Fibroblast of the conjunctiva (primary cell): ENCODE results near the gene MACROD2.

Source experiments
- DNase-seq: peaks from one replicate; pipeline ENCODE4 v3.0.0-alpha.2; 2010; ENCODE audit warnings: low read depth

The MACROD2 gene

DNA sequence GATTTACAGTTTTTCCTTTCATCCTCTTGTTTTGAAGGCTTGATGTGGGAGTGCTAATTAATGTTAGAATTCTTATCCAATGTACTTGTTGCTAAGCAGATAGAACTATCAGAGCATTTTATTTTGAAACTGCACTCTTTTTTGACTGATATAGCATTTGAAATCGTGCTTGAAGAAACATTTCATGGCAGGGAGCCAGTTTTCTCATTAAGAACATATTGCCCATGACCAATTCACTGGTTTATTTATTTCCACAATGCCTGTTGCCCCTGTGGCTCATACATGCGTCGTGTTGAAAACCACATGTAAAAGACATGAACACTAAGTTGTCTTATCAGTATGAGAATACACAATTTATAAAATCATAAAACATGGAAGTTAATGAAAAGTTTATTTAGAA is 821.8 kb downstream of the MACROD2 start:
- DNase-seq: peak; percentile 33

DNA sequence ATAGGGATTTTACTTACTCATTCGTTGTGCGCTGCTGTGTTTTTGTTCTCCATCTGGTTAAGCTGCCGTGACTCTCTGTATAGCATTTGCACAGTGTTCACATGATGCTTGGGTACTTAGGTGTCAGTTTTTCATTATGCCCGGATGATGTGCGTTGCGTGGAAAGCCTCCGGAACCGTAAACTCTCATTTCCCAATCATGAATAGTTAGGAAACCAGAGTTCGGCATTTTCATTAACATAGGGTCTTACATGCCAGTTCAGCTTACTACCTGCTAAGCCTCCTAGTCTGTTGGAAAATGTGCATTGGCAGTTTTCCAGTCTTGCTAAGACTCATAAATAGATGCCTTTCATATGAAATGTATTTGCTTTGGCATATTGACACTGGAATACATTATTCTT is 825.5 kb downstream of the MACROD2 start:
- DNase-seq: peak; percentile 51

DNA sequence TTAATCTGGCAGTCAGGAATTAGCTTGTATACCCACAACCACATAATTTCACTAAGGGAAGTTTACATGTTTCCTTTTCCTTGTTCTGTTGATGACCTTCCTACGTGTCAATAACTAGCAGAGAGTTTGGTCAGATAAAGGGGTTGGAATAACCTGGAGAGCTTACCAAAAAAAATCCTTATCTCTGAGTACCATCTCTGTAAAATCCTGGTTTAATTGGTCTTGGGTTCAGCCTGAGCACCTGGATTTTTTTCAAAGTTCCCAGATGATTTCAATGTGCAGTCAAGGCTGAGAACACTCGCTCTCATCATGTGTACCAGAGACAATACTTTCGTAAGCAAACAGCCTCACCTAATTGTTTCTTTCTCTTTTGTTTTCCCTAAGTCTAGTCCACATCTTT is 825.9 kb downstream of the MACROD2 start:
- no peak for DNase-seq

DNA sequence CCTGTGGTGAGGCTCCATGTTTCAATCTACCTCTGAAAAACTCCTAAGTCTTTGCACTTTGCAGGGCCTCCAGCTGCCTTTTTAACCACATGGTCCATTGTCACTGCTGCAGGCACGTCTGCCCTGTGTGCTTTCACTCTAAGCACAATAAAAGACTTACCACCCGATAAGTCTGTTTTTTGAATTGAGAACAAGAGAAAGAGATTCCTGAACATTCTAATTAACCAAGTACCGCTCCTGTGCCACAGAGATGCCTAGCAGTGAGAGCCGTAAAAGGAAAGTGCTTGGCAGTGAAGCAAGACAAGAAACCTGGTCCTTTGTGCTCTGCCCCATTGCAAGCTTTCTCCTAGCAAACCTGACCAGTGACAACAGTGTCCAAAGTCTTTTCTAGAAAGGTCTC is 829.7 kb downstream of the MACROD2 start:
- no peak for DNase-seq

DNA sequence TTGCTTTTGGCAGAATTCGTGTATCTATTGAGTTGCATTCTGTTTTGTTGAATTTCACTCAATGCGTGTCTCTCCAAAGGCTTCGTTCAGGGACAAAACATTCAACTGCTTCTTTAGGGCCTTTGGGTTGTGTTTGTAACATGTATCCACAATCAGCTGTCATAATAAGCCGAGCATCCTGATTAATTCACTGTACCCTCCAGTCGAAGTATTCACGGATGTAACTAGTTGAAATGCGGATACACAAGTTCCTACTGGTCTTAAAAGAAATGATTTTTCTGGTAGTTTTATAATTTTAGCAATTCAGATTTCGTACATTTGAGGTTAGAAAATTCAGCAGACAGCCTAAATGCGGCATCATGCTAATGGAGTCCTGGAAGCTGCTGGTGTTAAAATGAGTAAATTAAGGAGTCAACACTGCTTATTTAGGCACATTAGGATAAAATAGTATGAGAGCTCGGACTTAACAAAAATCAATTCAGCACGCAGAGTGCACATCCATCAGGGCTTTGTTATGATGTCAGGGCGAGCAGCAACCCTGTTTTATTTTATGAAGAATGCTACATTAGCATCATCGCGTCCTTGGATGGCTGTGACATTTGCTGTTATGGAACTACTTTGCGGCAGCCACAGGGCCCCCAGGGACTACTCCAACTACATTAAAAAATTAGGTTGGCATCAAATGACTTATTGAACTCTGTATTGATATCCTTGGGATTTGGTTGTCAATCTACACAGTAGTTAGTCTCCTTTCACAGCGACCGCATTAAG is 831.4 kb downstream of the MACROD2 start:
- no peak for DNase-seq

DNA sequence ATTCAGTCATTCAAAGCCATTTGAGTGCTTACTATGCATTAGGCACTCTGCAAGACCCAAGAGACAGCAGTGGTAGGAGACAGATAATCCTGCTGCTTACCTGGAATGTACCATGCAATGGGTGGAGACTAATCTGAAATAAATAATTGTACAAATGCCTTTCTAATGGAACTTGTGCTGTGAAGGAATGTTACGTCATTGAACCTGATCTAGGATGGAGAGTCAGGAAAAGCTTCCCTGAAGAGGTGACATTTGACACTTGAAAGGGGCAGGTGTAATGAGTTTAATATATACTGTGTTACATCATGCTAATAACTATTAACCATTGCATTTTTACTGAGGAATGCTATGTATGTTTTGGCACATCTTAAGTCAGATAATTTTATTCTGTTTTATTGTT is 833.1 kb downstream of the MACROD2 start:
- DNase-seq: no peak

DNA sequence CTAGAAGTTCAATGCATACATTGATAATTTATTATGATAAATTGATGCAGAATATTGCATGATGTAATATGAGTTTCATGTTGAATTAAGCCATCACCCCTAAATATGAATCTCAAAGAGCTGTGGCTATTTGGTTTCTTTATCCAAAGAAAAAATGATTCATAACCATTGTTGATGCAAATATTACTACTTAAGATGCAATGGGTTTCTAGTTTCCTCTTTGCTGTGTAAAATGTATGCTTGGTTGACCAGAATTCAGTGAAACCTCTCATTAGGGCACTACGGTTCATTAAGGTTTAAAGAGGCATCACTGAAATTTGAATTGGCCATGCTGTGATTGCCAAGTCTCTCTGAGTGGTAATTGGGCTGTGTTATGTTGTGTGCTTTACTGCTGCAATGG is 834.6 kb downstream of the MACROD2 start:
- DNase-seq: no peak

DNA sequence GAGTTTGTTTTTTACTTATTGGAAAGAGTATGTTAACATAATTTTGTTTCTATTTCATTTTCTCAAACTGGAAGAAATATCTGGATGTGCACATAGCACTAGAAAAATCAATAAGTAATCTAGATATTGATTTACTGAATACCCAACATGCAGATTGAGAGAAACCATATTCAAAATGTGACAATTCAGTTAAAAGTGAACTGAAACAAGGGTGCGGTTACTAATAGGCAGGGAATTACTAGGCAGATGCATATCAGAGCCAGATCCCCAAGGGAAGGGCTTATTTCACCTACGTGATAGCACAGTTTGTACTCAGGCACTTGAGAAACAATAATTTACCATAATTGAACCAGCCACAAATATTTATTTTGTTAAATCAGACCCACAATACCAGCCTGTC is 835.1 kb downstream of the MACROD2 start:
- no peak for DNase-seq

DNA sequence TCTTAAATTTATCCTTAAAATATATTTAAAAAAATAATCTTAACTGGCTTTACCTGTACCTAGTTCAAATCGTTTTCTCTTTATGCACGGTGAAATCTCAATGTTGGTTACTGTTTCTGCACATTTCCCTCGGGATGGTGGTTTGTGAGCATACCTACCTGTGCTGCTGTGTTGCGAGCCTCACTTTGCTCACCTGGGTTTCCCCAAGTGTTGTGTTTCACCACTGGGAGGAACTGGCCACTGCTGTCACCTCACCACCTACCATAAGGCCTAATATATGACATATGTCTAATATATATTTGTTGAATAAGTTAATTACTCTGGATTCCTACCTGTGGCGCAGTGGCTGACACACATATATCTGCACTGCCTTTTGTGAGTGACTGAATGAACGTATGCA is 835.6 kb downstream of the MACROD2 start:
- no peak for DNase-seq

DNA sequence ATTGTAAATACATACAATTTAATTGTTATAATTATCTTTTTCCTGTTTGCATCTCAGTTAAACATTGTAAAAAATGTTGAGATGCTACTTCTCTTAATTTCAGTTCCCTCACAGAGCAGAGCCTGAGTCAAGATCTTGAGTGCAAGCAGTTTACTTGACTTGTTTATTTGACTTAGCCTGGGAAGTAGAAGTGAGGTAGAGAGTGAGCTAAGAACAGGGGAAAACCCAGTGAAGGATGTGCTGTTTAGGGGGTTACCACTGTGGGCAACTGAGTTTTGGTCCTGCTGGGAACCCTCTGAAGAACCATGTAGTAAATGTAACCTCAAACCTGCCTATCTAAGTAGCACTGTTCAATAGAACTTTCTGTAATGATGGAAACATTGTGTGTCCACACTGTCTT is 837.3 kb downstream of the MACROD2 start:
- no peak for DNase-seq

DNA sequence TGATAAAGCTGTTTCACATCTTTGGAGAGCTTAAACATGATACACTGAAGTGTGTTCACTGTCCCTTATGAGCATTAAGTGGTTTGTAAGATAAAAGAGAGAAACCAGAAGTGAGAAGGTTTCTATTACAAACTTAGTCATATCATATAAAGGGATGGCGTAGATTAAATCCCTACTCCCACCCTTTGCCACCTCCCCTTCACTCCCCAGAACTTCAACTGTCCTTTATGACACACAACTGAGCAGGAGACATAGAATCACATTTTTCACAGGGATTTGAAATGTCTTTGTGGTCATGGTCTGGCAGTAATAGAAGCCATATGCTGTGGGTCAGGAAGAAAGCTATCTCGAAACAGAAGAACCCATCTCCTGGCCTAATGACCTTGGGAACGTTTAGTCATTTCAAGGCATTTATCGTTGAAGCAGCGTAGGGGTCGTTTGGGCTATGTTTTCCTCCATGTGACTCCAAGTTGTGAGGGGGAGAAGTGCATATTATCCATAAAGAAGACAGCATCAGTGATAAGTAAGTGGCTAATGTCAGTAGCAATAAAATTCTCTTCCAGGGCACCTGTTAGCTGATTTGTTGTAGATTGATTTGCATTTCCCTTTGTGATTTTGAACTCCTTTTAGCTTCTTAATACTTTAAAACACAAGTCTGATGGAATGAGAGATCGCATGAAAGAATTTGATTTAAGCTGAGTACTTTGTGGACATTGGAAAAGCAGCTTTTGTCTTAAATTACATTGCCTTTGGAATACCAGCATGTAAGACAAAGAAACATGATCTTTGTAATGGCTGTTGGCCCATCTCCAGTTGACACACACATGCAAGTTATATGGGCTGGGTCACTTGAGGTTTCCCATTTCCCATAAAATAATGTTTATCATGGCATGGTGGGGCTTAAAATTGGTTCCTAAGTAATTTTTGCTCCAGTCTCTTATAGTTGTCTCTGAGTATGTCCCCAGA is 843.6 kb downstream of the MACROD2 start:
- DNase-seq: peak; percentile 38

DNA sequence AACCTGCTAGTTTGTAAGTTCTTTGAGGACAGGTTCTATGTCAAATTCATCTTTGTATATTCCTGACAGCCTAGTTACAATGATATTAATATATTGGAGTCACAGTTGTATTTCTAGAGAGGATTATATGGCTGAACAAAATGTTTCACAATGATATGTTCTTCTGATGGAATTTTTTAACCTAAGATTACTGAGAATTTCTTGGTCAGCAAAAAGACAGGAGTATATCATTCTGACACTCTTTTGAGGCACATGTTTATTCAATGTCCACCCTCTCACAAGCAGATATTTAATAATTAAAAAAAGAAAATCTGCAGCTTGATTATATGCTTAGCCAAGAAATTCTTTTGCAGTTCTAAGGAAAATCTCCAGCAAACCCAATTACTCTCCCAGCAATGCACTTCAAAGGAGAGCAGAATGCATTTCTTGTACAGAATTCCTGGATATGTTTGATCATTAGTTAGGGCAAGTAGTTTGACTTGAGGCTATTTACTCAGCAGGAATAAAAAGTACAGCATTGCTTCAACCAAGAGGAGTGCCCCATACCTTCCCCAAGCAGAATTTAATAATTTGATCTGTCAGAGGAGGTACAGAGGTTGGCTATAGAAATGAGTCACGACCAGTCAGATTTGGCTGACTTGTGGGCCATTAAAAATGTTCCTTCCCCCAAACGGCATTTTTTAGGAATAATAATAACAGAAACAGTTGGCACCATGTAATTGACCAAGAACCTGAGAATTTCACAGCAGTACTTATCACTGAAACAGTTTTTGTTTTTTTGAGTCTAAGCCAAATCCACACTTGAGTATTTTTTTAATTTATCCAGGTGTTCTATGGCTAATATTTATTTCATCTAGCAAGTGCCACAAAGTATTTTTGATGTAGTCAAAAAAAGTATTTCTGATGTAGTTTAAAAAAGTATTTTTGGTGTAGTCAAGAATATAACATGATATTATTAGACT is 850.2 kb downstream of the MACROD2 start:
- DNase-seq: no peak

DNA sequence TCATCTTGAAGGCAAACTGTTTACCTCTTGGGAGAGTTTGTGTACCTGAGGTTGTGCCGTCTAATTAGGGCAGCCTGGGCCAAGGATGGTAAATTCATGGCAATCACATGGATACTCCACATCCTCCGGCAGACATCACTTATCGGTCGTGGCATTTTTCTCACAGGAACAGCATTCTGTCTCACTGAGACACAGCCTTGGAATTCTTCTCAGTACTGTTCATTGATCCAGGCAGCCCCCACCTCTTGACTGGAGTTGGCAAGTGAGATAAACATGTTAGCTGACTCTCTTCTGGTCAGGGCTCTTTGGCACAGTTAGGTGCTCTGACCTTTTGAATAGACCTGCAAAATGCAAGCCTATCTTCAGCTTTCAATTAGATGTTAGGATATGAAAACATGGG is 853.5 kb downstream of the MACROD2 start:
- DNase-seq: no peak

DNA sequence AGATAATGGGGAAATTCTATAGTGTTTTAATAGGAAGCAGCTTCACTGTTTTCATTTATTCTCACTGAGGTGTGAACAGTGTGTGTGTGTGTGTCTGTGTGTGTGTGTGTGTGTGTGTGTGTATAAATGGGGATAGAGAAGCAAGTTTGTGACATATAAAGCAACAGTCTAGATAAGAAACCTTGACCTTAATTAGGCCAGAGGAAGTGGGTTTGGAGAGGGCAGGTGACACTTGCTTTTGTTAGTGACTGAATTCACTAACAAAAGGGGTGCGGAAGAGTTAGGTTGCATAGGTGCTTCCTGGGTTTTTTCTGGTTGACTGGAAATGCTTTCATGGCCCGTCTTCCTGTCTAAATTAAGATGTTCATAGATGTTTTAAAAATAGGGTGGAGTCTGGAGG is 857.8 kb downstream of the MACROD2 start:
- no peak for DNase-seq

DNA sequence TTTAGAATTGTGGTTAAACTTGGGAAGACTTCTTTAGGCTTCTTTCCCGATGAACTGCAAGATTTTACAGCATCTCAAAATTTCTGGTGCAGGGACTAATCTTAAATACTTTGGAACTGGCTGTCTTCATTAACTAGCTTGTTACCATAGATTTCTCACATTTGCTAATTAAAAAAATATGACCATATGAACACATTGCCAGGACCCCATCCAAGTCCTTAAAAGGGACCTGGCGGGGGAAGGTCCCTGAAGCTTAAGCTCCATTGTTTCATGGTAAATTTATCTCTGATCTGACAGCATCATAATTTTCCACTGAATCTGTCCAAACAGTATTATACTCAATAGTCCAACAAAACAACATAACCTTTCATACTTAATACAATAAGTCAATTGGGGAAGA is 859.9 kb downstream of the MACROD2 start:
- DNase-seq: no peak

DNA sequence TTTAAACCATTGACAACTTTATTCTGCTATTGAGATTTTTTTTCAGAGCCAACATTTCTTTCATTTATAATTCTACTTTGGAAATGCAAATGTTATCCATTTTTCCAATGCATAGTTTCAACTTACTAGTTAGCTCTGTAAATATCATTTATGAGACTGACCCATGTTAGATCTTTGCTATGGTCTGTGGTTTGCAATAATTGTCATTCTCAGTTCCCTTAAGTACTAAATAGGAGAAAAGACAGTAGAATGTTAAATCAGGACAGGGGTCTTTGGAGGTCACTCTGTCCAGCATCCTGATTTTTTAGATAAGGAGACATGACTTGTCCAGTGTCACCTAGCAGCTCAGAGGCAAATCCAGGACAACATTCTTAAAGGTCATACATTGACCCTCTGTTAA is 864.3 kb downstream of the MACROD2 start:
- no peak for DNase-seq

DNA sequence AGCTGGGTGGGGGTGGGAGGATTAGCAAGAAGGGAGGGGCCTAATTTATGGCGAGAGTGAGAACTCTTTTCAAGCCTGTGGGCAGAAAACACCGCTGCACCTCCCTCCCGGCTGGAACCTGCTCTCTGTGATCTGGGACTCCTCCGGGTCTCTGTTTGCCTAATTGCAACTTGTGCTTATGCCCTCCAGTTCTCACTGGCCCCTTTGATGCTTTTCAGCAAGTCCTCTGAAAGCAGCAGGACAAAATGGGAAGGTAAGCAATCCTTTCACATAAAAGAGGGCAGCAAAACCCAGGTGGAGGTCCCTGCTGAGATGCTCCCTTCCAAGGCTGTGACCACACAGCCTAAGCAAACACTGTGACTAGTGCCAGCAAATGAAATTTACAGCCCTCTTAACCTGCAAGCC is 865.1 kb downstream of the MACROD2 start:
- DNase-seq: no peak

DNA sequence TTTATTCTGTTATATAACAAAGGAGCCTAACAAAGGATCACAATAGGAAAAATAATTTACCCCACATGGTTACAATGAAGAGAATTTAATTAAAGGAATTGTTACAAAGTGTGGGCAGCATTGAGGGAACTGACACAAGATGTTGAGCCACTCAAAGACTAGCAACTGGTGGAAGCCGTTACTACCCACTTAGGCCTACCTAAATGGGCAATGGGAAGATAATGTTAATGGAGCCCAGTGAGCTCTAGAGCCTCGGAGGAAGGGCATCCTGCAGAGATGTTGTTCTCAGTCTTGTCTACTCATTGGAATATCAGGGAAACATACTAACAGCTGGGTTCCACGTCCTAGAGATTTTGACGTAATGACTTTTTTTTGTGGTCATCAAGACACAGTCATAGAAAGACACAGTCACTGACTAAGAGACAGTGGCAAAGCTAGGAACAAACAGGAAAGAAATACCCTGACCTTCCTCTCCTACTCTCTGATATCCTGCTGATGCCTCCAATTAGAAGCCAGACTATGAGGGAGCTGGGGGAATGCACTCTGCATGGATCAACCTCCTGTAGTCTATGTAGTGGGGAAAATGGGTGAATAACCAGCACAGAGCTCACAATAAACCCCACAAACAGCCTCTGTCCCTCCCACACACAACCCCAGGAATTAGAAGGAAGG is 865.8 kb downstream of the MACROD2 start:
- DNase-seq: no peak

DNA sequence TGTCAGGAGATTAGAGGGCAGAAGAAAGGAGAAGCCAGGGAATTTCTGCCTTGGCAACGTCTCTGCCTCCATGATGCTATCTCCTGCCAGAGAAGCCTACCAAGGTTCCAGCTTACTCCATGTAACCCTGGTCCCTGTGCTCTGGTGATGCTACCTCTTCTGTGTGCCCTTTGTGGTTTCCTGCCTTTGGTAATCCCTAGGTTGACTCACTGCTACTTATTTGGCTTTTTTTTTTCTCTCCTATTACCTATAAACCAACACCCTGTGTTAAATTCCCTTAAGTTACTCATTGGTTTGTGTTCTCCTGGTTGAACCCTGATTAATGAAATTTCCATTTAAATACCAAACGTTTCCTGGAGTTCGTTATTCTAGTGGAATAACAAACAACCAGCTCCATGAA is 869.9 kb downstream of the MACROD2 start:
- no peak for DNase-seq

DNA sequence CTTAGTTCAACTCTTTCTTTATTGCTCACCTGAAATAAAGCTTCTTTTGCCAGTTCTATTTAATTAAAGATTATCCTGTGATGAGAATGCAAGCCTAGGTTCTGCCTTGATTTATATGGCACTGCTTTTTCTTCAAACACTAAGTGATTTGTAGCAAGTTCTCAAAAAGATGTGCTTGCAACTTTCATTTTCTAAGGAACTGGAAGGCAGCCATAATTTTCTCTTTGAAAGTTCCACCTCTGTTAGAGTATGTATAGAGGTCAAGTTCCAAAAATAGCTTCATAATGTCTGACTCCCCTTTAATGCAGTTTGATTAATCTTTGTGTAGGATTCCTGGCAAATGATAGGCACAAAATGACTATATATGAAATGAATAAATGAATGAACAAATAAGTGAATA is 870.4 kb downstream of the MACROD2 start:
- no peak for DNase-seq

DNA sequence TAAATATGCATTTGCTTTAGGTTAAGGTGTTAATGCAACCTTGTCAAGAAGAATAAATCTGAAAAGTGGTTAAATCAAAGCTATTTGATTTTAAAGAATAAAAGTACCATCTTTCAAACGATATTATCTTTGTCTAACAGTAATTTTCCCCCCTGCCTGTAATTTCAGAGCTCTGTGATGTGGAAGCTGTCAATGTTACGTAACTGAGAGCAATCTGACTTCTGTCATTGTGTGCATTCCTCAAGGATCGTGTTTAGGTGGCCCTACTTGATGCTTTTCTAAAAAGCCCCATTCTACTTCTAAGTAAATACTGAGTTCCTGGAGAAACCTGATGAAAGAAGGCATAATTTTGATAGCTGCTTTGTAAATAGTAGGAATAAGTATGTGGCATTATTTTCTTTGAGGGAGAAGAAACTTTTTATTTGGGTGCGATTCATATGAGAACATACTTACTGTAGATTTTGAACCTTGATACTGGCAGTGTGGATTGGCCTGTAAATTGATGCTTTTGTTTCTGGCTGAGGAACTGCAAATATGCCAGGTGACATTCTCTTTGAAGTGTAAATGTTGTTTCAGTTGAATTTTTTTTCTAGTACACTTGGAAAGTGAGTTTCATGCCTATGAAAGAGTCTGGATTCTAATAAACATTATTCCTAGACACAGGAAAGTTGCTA is 871.7 kb downstream of the MACROD2 start:
- DNase-seq: no peak
